Natural killer cell (primary cell): ENCODE results near the gene SART1. TPM values are rescaled to one million over a fixed set of nuclear protein-coding genes. Genes with fewer than 3 reads are reported as not detected.
A peak's percentile ranks its signal among the peaks of the same experiment; 100 is the strongest.

ENCODE experiments used
- ATAC-seq, 3 donors: fragments of 150-1000 bp in 2 of 3; fragments of 200-7000 bp in 1 of 3; cut with Tn5 transposase; 1 replicate in 1 of 3; 2 replicates in 2 of 3; pipeline ENCODE4 v1.10.0; 2021; ENCODE audit warnings: mild to moderate bottlenecking in 2 of 3, moderate library complexity in 2 of 3
- DNase-seq, 2 donors: peaks; one replicate each; pipeline versions ENCODE4 v3.0.0 to v3.0.0-alpha.2; 2013 to 2021; ENCODE audit warnings: mixed read lengths in 1 of 2
- H3K27ac ChIP-seq: one replicate; pipeline ENCODE4 v1.5.1; 2013; ENCODE audit warnings: mild to moderate bottlenecking, low read length
- H3K27me3 ChIP-seq: one replicate; pipeline ENCODE4 v1.6.1; 2013; ENCODE audit warnings: low read length; ENCODE audit not compliant: control insufficient read depth, insufficient read depth
- H3K36me3 ChIP-seq: one replicate; pipeline ENCODE4 v1.6.1; 2013; ENCODE audit warnings: low read length; ENCODE audit not compliant: control insufficient read depth, insufficient read depth
- H3K4me1 ChIP-seq: one replicate; pipeline ENCODE4 v1.6.1; 2013; ENCODE audit warnings: low read length; ENCODE audit not compliant: control insufficient read depth, insufficient read depth
- H3K4me3 ChIP-seq: one replicate; pipeline ENCODE4 v1.5.1; 2013; ENCODE audit warnings: low read length
- H3K9me3 ChIP-seq: one replicate; pipeline ENCODE4 v1.6.1; 2013; ENCODE audit warnings: low read length; ENCODE audit not compliant: control insufficient read depth, insufficient read depth
- H3K27ac Mint-ChIP-seq, 2 donors: one replicate each; pipeline ENCODE4 v1.8.0; 2022; ENCODE audit warnings: mild to moderate bottlenecking in 2 of 2, mixed read lengths in 2 of 2, moderate library complexity in 1 of 2
- H3K27me3 Mint-ChIP-seq, 2 donors: one replicate each; pipeline ENCODE4 v1.8.0; 2022; ENCODE audit warnings: low read depth in 2 of 2, mixed read lengths in 2 of 2
- H3K36me3 Mint-ChIP-seq: one replicate; pipeline ENCODE4 v1.8.0; 2022; ENCODE audit warnings: mixed read lengths
- H3K4me1 Mint-ChIP-seq, 2 donors: one replicate each; pipeline ENCODE4 v1.8.0; 2022; ENCODE audit warnings: mixed read lengths in 2 of 2
- H3K4me3 Mint-ChIP-seq: one replicate; pipeline ENCODE4 v1.8.0; 2022; ENCODE audit warnings: mild to moderate bottlenecking, moderate library complexity, mixed read lengths
- H3K9me3 Mint-ChIP-seq, 2 donors: one replicate each; pipeline ENCODE4 v1.8.0; 2022; ENCODE audit warnings: mixed read lengths in 2 of 2
- WGBS: methylation state at CpG from one replicate; pipeline ENCODE4 v1.1.7; 2013; ENCODE audit warnings: missing lambda C conversion rate; ENCODE audit not compliant: insufficient coverage; 5-methylcytosine and 5-hydroxymethylcytosine counted together
- intact Hi-C: fragments of 100-400 bp; cut with micrococcal nuclease; formaldehyde crosslinking; loops from one replicate; pipeline ENCODE4 v1.14.2; 2022
- total RNA-seq, 4 donors: library from RNA; stranded (reverse); fragments of 120-200 nt in 1 of 4; gene quantifications; one replicate each; pipeline versions ENCODE4 v1.2.3 to v1.2.4, GENCODE V29; 2013 to 2022
- TF ChIP-seq, protein P1 (sequence below): fragments of 200-600 bp; IDR thresholded peaks from one replicate; pipeline ENCODE4 v1.8.0; 2022; ENCODE audit warnings: antibody characterized with exemption

Gene SART1
- total RNA-seq, 3 donors from 2014 or later (not counting 1 experiment from before 2014, with no cell fraction given): 103 to 123 (median 115) TPM

DNA sequence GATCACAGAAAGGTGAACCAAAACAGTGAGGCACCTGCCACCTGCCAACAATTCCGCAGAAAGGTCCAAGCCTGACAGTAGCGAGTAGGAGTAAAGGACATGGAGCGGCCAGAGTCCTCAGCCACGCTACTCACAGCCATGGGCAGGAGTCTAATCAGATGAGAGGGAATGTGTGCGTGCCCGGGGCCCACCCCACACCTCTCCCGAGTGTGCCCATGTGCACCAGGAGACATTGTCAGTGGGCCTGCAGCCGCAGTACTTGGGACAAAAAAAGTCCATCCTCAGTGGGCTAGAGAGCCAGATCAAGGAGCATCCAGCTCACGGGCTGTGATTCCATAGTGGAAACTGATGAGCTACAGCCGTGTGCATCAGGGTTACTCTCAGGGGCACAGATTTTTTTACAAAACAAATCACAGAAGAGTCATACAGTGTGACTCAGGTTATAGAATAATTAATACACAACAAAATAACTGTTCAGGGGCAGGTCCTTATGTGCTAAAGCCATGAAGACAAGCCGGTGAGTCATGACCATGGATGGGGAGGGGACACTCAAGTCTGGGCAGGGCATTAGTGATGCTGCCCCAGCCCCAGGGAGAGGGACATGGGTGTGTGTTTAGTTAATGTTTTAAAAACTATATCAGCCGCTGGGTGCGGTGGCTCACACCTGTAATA, 12.0 kb downstream of the SART1 start:
- no peak overlapping the region for H3K27ac Mint-ChIP-seq

DNA sequence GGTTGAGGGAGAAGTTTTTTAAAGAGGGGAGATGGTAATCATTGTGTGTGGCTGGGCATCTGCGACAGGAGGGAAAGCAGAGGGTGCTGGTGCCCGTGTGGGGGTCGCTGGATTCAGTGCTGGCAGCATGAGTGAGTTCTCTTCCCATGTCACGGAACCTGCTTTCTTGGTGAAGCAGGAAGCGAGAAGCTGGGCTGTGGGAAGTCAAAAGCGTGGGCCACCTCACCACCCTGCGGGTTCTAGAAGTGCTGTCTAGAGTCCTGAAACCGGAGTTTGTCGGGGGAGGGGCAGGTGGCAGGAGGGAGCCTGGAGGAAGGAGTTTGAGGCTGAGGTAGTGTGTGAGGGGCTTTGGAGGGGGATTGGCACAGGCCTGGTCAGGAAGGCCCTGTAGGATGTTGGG, 14.2 kb downstream of the SART1 start:
- Mint-ChIP-seq H3K4me1 (peaks cover 25 to 30% of the 10 kb centered on the region in 2 donors), H3K27me3 (no peaks in the 10 kb centered on the region), H3K4me3 (peak overlapping the region; percentile 3), H3K36me3 (no peaks in the 10 kb centered on the region), H3K27ac (peak overlapping the region; percentile 50 to 66), H3K9me3 (no peaks in the 10 kb centered on the region)
- no peak for DNase-seq
- H3K4me3 ChIP-seq: no peak overlapping the region
- TF ChIP-seq, protein P1, sequence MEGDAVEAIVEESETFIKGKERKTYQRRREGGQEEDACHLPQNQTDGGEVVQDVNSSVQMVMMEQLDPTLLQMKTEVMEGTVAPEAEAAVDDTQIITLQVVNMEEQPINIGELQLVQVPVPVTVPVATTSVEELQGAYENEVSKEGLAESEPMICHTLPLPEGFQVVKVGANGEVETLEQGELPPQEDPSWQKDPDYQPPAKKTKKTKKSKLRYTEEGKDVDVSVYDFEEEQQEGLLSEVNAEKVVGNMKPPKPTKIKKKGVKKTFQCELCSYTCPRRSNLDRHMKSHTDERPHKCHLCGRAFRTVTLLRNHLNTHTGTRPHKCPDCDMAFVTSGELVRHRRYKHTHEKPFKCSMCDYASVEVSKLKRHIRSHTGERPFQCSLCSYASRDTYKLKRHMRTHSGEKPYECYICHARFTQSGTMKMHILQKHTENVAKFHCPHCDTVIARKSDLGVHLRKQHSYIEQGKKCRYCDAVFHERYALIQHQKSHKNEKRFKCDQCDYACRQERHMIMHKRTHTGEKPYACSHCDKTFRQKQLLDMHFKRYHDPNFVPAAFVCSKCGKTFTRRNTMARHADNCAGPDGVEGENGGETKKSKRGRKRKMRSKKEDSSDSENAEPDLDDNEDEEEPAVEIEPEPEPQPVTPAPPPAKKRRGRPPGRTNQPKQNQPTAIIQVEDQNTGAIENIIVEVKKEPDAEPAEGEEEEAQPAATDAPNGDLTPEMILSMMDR: no peak
- 96% methylated on average over 9 of the region's 9 CpGs for WGBS
- ATAC-seq: no peak
- H3K4me1 ChIP-seq: peaks cover 15% of the 10 kb centered on the region
- no peak overlapping the region for H3K27ac ChIP-seq
- no peaks in the 10 kb centered on the region for H3K27me3 ChIP-seq
- intact Hi-C loops: no loop called here
- H3K36me3 ChIP-seq: peaks cover 32% of the 10 kb centered on the region
- H3K9me3 ChIP-seq: no peaks in the 10 kb centered on the region

More for the DNA sequence above, 12.0 kb downstream of the SART1 start:
- WGBS: 96% methylated on average over 12 of the region's 13 CpGs
- no peaks in the 10 kb centered on the region for H3K27me3 ChIP-seq
- Mint-ChIP-seq H3K27me3 (no peaks in the 10 kb centered on the region), H3K4me1 (peaks cover 29 to 42% of the 10 kb centered on the region in 2 donors), H3K36me3 (no peaks in the 10 kb centered on the region), H3K9me3 (no peaks in the 10 kb centered on the region), H3K4me3 (no peak overlapping the region)
- no peak overlapping the region for H3K27ac ChIP-seq
- intact Hi-C loops: no loop called here
- H3K4me1 ChIP-seq: peaks cover 15% of the 10 kb centered on the region
- TF ChIP-seq, protein P1: no peak
- DNase-seq (no peak), ATAC-seq (peak in 1 of 3 donors; percentile 28)
- peaks cover 44% of the 10 kb centered on the region for H3K36me3 ChIP-seq
- H3K9me3 ChIP-seq: no peaks in the 10 kb centered on the region
- no peak overlapping the region for H3K4me3 ChIP-seq

DNA sequence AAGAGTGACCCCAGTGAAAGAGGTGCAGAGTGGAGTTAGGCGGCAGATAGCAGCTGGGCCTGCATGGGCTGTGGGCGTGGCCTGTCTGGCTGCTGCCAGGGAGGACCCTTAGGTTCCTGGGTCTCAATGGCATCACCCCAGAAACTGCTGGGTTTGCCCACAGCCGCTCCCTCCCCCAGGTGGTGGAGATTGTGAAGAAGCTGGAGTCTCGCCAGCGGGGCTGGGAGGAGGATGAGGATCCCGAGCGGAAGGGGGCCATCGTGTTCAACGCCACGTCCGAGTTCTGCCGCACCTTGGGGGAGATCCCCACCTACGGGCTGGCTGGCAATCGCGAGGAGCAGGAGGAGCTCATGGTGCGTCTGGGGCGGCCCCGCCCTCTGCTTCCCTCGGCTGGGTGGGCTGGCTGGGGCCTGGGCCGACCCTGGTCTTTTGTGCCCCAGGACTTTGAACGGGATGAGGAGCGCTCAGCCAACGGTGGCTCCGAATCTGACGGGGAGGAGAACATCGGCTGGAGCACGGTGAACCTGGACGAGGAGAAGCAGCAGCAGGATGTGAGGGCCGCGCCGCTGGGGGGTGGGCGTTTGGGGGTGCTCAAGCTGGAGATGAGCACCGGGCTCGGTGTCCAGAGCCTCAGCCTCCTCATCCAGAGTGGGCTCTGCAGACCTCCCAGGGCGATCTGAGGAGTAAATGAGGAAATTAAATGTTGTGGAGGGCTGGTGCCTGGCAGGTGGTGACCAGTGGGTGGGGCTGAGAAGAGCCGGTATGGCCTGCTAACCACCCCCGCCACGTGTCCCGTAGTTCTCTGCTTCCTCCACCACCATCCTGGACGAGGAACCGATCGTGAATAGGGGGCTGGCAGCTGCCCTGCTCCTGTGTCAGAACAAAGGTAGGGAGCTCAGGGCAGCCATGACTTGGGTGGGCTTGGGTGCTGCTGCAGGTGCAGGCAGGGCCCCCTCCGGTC, 15.0 kb downstream of the SART1 start:
- Mint-ChIP-seq H3K27ac (peak overlapping the region; percentile 50 to 66), H3K36me3 (no peaks in the 10 kb centered on the region), H3K4me1 (peaks cover 25 to 30% of the 10 kb centered on the region in 2 donors), H3K9me3 (no peaks in the 10 kb centered on the region), H3K4me3 (no peak overlapping the region), H3K27me3 (no peaks in the 10 kb centered on the region)
- H3K4me3 ChIP-seq: no peak overlapping the region
- H3K27me3 ChIP-seq: no peaks in the 10 kb centered on the region
- H3K36me3 ChIP-seq: peaks cover 32% of the 10 kb centered on the region
- WGBS: 86% methylated on average over 42 of the region's 43 CpGs
- TF ChIP-seq, protein P1: no peak
- H3K9me3 ChIP-seq: no peaks in the 10 kb centered on the region
- DNase-seq (no peak), ATAC-seq (peak in 2 of 3 donors; percentile 53 to 60)
- peaks cover 15% of the 10 kb centered on the region for H3K4me1 ChIP-seq
- no peak overlapping the region for H3K27ac ChIP-seq
- intact Hi-C loops: no loop called here
